ENCODE measurements around the gene MYL5. TPM values are rescaled to one million over a fixed set of nuclear protein-coding genes. Genes with fewer than 3 reads are reported as not detected.

MYL5 gene
- polyA plus RNA-seq, 1 donor from 2014 or later = 15.1 TPM

DNA sequence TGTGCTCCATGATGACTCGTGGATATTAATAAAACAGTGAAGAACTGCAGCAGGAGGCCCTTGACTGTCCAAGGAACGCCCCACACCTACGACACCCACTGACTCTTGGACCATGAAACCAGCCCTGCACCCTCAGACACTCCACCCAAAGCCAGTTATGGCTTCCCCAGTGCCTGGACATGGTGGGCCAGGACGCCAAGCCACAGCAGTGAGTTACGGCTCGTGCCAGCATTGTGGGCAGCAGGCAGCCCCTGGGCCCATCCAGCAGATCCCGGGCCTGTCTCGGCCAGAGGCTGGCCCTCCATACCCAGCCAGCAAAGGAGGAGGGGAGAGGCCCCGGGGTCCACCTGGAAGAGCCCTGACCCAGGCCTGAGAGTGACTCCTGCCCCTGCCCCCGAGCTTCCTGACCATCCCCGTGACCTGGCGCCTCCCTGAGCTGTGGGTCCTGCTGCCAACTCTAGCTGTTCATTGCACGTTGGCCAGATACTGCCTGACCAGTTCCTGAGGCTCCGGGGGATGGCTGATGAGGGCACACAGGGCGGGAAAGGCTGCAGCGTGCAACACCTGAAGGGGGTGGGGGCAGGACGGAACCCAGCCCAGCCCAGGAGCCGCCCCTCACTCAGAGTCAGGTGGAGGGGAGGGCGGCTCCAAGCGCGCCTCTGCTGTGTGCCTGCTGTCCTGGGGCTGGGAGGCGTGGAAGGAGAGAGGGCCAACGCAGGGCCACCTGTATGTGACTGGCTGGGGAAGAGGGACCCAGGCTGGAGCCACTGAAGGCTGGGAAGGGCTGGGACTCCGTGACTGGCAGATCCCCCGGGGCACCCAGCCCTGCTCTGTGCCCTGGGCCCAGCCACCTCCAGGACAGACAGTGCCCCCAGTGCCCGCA, 13.9 kb downstream of the MYL5 start:
- Histone ChIP-seq H3K27me3 (ENCODE audit: insufficient read depth, low read depth, low read length) (peaks cover 7% of the 10 kb centered on the region), H3K9ac (ENCODE audit: low read length) (no peak overlapping the region), H3F3A (ENCODE audit: insufficient read depth, low read length, poor library complexity, severe bottlenecking) (no peaks in the 10 kb centered on the region), H3K79me2 (replicated peaks; ENCODE audit: insufficient read depth, low read length) (no peaks in the 10 kb centered on the region), H3K4me2 (ENCODE audit: low read length) (no peak overlapping the region), H3K36me3 (ENCODE audit: insufficient read depth, low read length) (no peaks in the 10 kb centered on the region), H3K4me3 (ENCODE audit: low read length) (no peak overlapping the region), H2AFZ (ENCODE audit: low read depth, low read length) (no peak overlapping the region), H3K9me2 (ENCODE audit: insufficient read depth, low read length) (no peaks in the 10 kb centered on the region), H3K9me3 (ENCODE audit: low read length) (no peaks in the 10 kb centered on the region), H3K27ac (ENCODE audit: low read length) (no peak overlapping the region), H4K20me1 (ENCODE audit: insufficient read depth) (no peaks in the 10 kb centered on the region)
- TF ChIP-seq EP300 (conservative IDR thresholded peaks at IDR 0.05; ENCODE audit: poor library complexity, severe bottlenecking) (no peak), MXI1 (conservative IDR thresholded peaks at IDR 0.05; ENCODE audit: poor library complexity, severe bottlenecking) (no peak), EZH2 (IDR thresholded peaks at IDR 0.05; ENCODE audit: borderline replicate concordance, insufficient read depth, low read length, poor library complexity, severe bottlenecking) (no peak), RAD21 (conservative IDR thresholded peaks at IDR 0.05) (no peak), SMC3 (conservative IDR thresholded peaks at IDR 0.05; ENCODE audit: poor library complexity) (no peak)
- TF ChIP-seq, protein P1, sequence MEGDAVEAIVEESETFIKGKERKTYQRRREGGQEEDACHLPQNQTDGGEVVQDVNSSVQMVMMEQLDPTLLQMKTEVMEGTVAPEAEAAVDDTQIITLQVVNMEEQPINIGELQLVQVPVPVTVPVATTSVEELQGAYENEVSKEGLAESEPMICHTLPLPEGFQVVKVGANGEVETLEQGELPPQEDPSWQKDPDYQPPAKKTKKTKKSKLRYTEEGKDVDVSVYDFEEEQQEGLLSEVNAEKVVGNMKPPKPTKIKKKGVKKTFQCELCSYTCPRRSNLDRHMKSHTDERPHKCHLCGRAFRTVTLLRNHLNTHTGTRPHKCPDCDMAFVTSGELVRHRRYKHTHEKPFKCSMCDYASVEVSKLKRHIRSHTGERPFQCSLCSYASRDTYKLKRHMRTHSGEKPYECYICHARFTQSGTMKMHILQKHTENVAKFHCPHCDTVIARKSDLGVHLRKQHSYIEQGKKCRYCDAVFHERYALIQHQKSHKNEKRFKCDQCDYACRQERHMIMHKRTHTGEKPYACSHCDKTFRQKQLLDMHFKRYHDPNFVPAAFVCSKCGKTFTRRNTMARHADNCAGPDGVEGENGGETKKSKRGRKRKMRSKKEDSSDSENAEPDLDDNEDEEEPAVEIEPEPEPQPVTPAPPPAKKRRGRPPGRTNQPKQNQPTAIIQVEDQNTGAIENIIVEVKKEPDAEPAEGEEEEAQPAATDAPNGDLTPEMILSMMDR (IDR thresholded peaks at IDR 0.05; ENCODE audit: poor library complexity, severe bottlenecking) = no peak

DNA sequence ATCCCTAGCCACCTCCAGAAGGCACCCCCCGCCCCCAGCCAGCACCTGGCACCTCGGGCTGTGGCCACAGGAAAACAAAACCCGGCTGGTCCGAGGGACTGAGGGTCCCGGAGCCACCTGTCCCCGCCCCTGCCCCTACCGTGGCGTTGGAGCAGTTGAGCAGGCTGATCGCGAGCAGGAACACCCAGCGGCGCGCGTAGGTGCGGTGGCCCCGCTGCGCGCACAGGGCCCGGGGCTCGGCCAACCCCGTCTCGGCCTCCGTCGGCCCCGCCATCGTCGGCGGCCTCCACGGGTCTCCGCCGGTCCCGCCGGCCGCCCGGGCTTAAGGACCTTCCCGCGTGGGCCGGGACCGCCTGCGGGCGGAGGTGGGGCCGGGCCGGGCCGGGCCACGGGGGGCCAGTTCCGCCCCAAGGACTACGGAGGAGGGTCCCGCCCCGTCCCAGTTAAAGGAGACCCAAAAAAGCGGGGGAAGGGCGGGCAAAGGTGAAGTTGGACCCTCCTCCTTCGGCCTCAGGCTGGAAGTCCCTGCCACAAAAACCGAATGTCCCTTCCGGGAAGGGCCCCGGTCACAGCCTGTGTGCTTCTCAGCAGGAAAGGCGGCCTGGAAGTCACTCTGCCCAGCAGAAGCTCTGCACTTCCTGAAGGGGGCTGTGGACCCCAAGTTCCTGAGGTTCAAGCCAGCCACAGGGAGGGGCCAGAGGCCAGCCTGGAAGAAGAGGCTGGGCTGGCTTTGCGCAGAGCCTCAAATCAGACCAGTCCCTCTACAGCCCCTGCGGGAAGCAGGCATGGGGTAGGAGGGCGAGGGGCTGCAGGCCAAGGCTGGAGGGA, 14.7 kb downstream of the MYL5 start, which contains the start of gene SLC49A3:
Gene SLC49A3, minus strand, starts transcription at position 298 of the 828 bp plus-strand sequence. Its CDS starts 24 bp downstream, at position 274.
- Histone ChIP-seq H3K4me2 (ENCODE audit: low read length) (no peak within 1 kb of the TSS), H3K9ac (ENCODE audit: low read length) (no peak within 1 kb of the TSS), H3K27ac (ENCODE audit: low read length) (no peak within 1 kb of the TSS), H3K36me3 (ENCODE audit: insufficient read depth, low read length) (no peaks in the 10 kb centered on the region), H3K9me2 (ENCODE audit: insufficient read depth, low read length) (no peaks in the 10 kb centered on the region), H3K79me2 (replicated peaks; ENCODE audit: insufficient read depth, low read length) (no peaks in the 10 kb centered on the region), H3K4me3 (ENCODE audit: low read length) (no peak within 1 kb of the TSS), H4K20me1 (ENCODE audit: insufficient read depth) (no peaks in the 10 kb centered on the region), H3F3A (ENCODE audit: insufficient read depth, low read length, poor library complexity, severe bottlenecking) (no peaks in the 10 kb centered on the region), H3K27me3 (ENCODE audit: insufficient read depth, low read depth, low read length) (peaks cover 7% of the 10 kb centered on the region), H3K9me3 (ENCODE audit: low read length) (no peaks in the 10 kb centered on the region), H2AFZ (ENCODE audit: low read depth, low read length) (no peak within 1 kb of the TSS)
- TF ChIP-seq EP300 (conservative IDR thresholded peaks at IDR 0.05; ENCODE audit: poor library complexity, severe bottlenecking) (no peak), TAF1 (IDR thresholded peaks at IDR 0.05; ENCODE audit: low read depth) (no peak), MXI1 (conservative IDR thresholded peaks at IDR 0.05; ENCODE audit: poor library complexity, severe bottlenecking) (no peak), EZH2 (IDR thresholded peaks at IDR 0.05; ENCODE audit: borderline replicate concordance, insufficient read depth, low read length, poor library complexity, severe bottlenecking) (no peak), SMC3 (conservative IDR thresholded peaks at IDR 0.05; ENCODE audit: poor library complexity) (no peak), RAD21 (conservative IDR thresholded peaks at IDR 0.05) (no peak)
- TF ChIP-seq, protein P2, sequence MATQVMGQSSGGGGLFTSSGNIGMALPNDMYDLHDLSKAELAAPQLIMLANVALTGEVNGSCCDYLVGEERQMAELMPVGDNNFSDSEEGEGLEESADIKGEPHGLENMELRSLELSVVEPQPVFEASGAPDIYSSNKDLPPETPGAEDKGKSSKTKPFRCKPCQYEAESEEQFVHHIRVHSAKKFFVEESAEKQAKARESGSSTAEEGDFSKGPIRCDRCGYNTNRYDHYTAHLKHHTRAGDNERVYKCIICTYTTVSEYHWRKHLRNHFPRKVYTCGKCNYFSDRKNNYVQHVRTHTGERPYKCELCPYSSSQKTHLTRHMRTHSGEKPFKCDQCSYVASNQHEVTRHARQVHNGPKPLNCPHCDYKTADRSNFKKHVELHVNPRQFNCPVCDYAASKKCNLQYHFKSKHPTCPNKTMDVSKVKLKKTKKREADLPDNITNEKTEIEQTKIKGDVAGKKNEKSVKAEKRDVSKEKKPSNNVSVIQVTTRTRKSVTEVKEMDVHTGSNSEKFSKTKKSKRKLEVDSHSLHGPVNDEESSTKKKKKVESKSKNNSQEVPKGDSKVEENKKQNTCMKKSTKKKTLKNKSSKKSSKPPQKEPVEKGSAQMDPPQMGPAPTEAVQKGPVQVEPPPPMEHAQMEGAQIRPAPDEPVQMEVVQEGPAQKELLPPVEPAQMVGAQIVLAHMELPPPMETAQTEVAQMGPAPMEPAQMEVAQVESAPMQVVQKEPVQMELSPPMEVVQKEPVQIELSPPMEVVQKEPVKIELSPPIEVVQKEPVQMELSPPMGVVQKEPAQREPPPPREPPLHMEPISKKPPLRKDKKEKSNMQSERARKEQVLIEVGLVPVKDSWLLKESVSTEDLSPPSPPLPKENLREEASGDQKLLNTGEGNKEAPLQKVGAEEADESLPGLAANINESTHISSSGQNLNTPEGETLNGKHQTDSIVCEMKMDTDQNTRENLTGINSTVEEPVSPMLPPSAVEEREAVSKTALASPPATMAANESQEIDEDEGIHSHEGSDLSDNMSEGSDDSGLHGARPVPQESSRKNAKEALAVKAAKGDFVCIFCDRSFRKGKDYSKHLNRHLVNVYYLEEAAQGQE (IDR thresholded peaks at IDR 0.05; ENCODE audit: borderline replicate concordance) = no peak

Measured in neural cell (in vitro differentiated cells).